H9 (cell line): Measurements from ENCODE around the gene BFSP1. TPM values are rescaled to one million over a fixed set of nuclear protein-coding genes. Genes with fewer than 3 reads are reported as not detected.

Source experiments
- DNase-seq: peaks from one replicate; pipeline ENCODE4 v3.0.0-alpha.2; 2017
- H2AFZ ChIP-seq: one replicate; pipeline ENCODE4 v1.6.1; 2013; ENCODE audit warnings: mild to moderate bottlenecking, low read length, control low read depth, moderate library complexity
- H2AK5ac ChIP-seq: 2 replicates; pipeline ENCODE4 v1.6.1; 2013; ENCODE audit warnings: low read length, control low read depth, mixed read lengths; ENCODE audit not compliant: insufficient read length
- H2BK120ac ChIP-seq: one replicate; pipeline ENCODE4 v1.6.1; 2013; ENCODE audit warnings: low read depth, mild to moderate bottlenecking, low read length, control low read depth, inconsistent platforms; ENCODE audit not compliant: poor library complexity, severe bottlenecking
- H2BK12ac ChIP-seq: 2 replicates; pipeline ENCODE4 v1.6.1; 2013; ENCODE audit warnings: low read length, control low read depth, mixed read lengths, low read depth; ENCODE audit not compliant: insufficient read length
- H2BK15ac ChIP-seq: 2 replicates; pipeline ENCODE4 v1.6.1; 2013; ENCODE audit warnings: low read depth, low read length, control low read depth
- H2BK20ac ChIP-seq: one replicate; pipeline ENCODE4 v1.6.1; 2013; ENCODE audit warnings: low read depth, mild to moderate bottlenecking, low read length, control low read depth, inconsistent platforms; ENCODE audit not compliant: poor library complexity, severe bottlenecking
- H2BK5ac ChIP-seq: 2 replicates; pipeline ENCODE4 v1.6.1; 2013; ENCODE audit warnings: low read length, control low read depth, mixed read lengths; ENCODE audit not compliant: insufficient read length
- H3K14ac ChIP-seq: 2 replicates; pipeline ENCODE4 v1.6.1; 2013; ENCODE audit warnings: low read length, control low read depth; ENCODE audit not compliant: insufficient read depth
- H3K18ac ChIP-seq: 2 replicates; pipeline ENCODE4 v1.6.1; 2013; ENCODE audit warnings: low read depth, mild to moderate bottlenecking, mixed read lengths, low read length, control low read depth; ENCODE audit not compliant: insufficient read length
- H3K23ac ChIP-seq: 2 replicates; pipeline ENCODE4 v1.6.1; 2013; ENCODE audit warnings: low read length, control low read depth, mixed read lengths, low read depth; ENCODE audit not compliant: insufficient read length
- H3K23me2 ChIP-seq: 2 replicates; pipeline ENCODE4 v1.6.1; 2013; ENCODE audit warnings: low read depth, mild to moderate bottlenecking, mixed read lengths, low read length, control low read depth; ENCODE audit not compliant: insufficient read length, poor library complexity, severe bottlenecking
- H3K27ac ChIP-seq: 2 replicates; pipeline ENCODE4 v1.5.1; 2013; ENCODE audit warnings: low read length, control low read depth, mixed read lengths, low read depth; ENCODE audit not compliant: insufficient read length
- H3K27me3 ChIP-seq: 2 replicates; pipeline ENCODE4 v1.6.1; 2013; ENCODE audit warnings: low read length, control low read depth, inconsistent platforms; ENCODE audit not compliant: insufficient read depth
- H3K4ac ChIP-seq: 2 replicates; pipeline ENCODE4 v1.6.1; 2013; ENCODE audit warnings: low read depth, mild to moderate bottlenecking, control low read depth, inconsistent platforms, low read length, moderate library complexity
- H3K4me1 ChIP-seq: 2 replicates; pipeline ENCODE4 v1.6.1; 2013; ENCODE audit warnings: low read length, control low read depth, inconsistent platforms; ENCODE audit not compliant: insufficient read depth
- H3K4me2 ChIP-seq: 2 replicates; pipeline ENCODE4 v1.6.1; 2013; ENCODE audit warnings: low read length, control low read depth, mixed read lengths; ENCODE audit not compliant: insufficient read length, insufficient read depth
- H3K56ac ChIP-seq: 2 replicates; pipeline ENCODE4 v1.6.1; 2013; ENCODE audit warnings: low read depth, mild to moderate bottlenecking, mixed read lengths, low read length, control low read depth; ENCODE audit not compliant: insufficient read length
- H3K79me1 ChIP-seq: 2 replicates; pipeline ENCODE4 v1.6.1; 2013; ENCODE audit warnings: low read depth, mild to moderate bottlenecking, moderate library complexity, low read length, control low read depth, inconsistent platforms; ENCODE audit not compliant: insufficient read depth, poor library complexity, severe bottlenecking
- H3K79me2 ChIP-seq: 2 replicates; pipeline ENCODE4 v1.6.1; 2013; ENCODE audit warnings: low read length, control low read depth, inconsistent platforms; ENCODE audit not compliant: insufficient read depth
- H3K9ac ChIP-seq: 2 replicates; pipeline ENCODE4 v1.6.1; 2013; ENCODE audit warnings: low read length, control low read depth, mixed read lengths; ENCODE audit not compliant: insufficient read length; ENCODE audit errors: extremely low read depth
- H3K9me3 ChIP-seq: one replicate; pipeline ENCODE4 v1.6.1; 2013; ENCODE audit warnings: low read depth, low read length, inconsistent platforms; ENCODE audit not compliant: control insufficient read depth
- H3T11ph ChIP-seq: one replicate; pipeline ENCODE4 v1.6.1; 2013; ENCODE audit warnings: mild to moderate bottlenecking, low read length, control low read depth, inconsistent platforms
- H4K20me1 ChIP-seq: one replicate; pipeline ENCODE4 v1.6.1; 2013; ENCODE audit not compliant: control insufficient read depth, insufficient read length, insufficient read depth
- H4K5ac ChIP-seq: 2 replicates; pipeline ENCODE4 v1.6.1; 2013; ENCODE audit warnings: low read depth, mild to moderate bottlenecking, mixed read lengths, low read length, control low read depth; ENCODE audit not compliant: insufficient read length
- H4K8ac ChIP-seq: replicated peaks from 2 replicates; pipeline ENCODE4 v1.6.1; 2013; ENCODE audit warnings: low read length, control low read depth, mixed read lengths, low read depth; ENCODE audit not compliant: insufficient read length
- H4K91ac ChIP-seq: 2 replicates; pipeline ENCODE4 v1.6.1; 2013; ENCODE audit warnings: low read depth, mild to moderate bottlenecking, moderate library complexity, mixed read lengths, low read length, control low read depth; ENCODE audit not compliant: insufficient read length
- H3K27ac Mint-ChIP-seq, 3 experiments: 2 replicates in 2 of 3; 3 replicates in 1 of 3; pipeline ENCODE4 v1.8.0; 2020 to 2021; ENCODE audit warnings: mixed read lengths in 3 of 3, mild to moderate bottlenecking in 1 of 3, moderate library complexity in 1 of 3
- H3K27me3 Mint-ChIP-seq: 2 replicates; pipeline ENCODE4 v1.8.0; 2021; ENCODE audit warnings: low read depth, mild to moderate bottlenecking, moderate library complexity, mixed read lengths
- H3K36me3 Mint-ChIP-seq, 3 experiments: 2 replicates in 2 of 3; 3 replicates in 1 of 3; pipeline ENCODE4 v1.8.0; 2020 to 2021; ENCODE audit warnings: low read depth in 3 of 3, mixed read lengths in 3 of 3; ENCODE audit not compliant: insufficient read depth in 1 of 3
- H3K4me1 Mint-ChIP-seq, 2 experiments: 2 replicates each; pipeline ENCODE4 v1.8.0; 2020; ENCODE audit warnings: mixed read lengths in 2 of 2
- H3K4me3 Mint-ChIP-seq, 2 experiments: 2 replicates in 1 of 2; 3 replicates in 1 of 2; pipeline ENCODE4 v1.8.0; 2020 to 2021; ENCODE audit warnings: mild to moderate bottlenecking in 2 of 2, mixed read lengths in 2 of 2, moderate library complexity in 1 of 2
- H3K9me3 Mint-ChIP-seq, 2 experiments: 2 replicates in 1 of 2; 3 replicates in 1 of 2; pipeline ENCODE4 v1.8.0; 2020; ENCODE audit warnings: mild to moderate bottlenecking in 2 of 2, mixed read lengths in 2 of 2, moderate library complexity in 1 of 2
- CTCF ChIP-seq: fragments of 200-600 bp; sonication (generic); conservative IDR thresholded peaks from 3 replicates; pipeline ENCODE4 v1.8.0; 2021; ENCODE audit warnings: antibody characterized with exemption, mild to moderate bottlenecking
- WGBS: extraction: QIAGEN DNeasy Blood & Tissue Kit; methylation state at CpG from one replicate; pipeline ENCODE4 v1.1.7; 2013; ENCODE audit warnings: missing lambda C conversion rate, low lambda C conversion rate, mixed read lengths; ENCODE audit not compliant: insufficient read length; ENCODE audit errors: extremely low coverage; 5-methylcytosine and 5-hydroxymethylcytosine counted together
- total RNA-seq: library from RNA; stranded (reverse); gene quantifications from 2 replicates; pipeline ENCODE4 v1.2.1, GENCODE V29; 2021

The BFSP1 gene
- total RNA-seq, 1 experiment from 2014 or later: 9.4 TPM

- 0 out of 2 replicates have a peak, but pooled peaks cover 2% of the 10 kb centered on the region for H3K79me2 ChIP-seq
- no peak for TF ChIP-seq CTCF
- DNase-seq: no peak
- no peak overlapping the region for H3K18ac ChIP-seq
- Mint-ChIP-seq H3K36me3 (peaks cover 0 to 16% (median 0%) of the 10 kb centered on the region in 3 experiments; a peak in 3 of 7 replicates), H3K27ac (no peak overlapping the region), H3K4me1 (no peaks in the 10 kb centered on the region), H3K27me3 (no peaks in the 10 kb centered on the region), H3K4me3 (no peak overlapping the region), H3K9me3 (no peaks in the 10 kb centered on the region)
- no peak overlapping the region for H2AK5ac ChIP-seq
- no peak overlapping the region for H3K4ac ChIP-seq
- H3K23ac ChIP-seq: no peak overlapping the region
- no peak overlapping the region for H4K91ac ChIP-seq
- no peak overlapping the region for H3K27ac ChIP-seq
- no peaks in the 10 kb centered on the region for H3K79me1 ChIP-seq
- H3K27me3 ChIP-seq: no peaks in the 10 kb centered on the region; the same call in 1 of the 2 replicates
- no peak overlapping the region for H3K14ac ChIP-seq
- H3K4me1 ChIP-seq: no peaks in the 10 kb centered on the region
- no peak overlapping the region for H2AFZ ChIP-seq
- no peak overlapping the region for H2BK12ac ChIP-seq
- H2BK20ac ChIP-seq: no peak overlapping the region
- H3T11ph ChIP-seq: no peak overlapping the region
- no peak overlapping the region for H4K5ac ChIP-seq
- no peak overlapping the region for H2BK120ac ChIP-seq
- H3K9me3 ChIP-seq: no peaks in the 10 kb centered on the region
- H2BK15ac ChIP-seq: no peak overlapping the region
- H3K23me2 ChIP-seq: no peaks in the 10 kb centered on the region
- H3K56ac ChIP-seq: no peak overlapping the region
- H4K8ac ChIP-seq: no peak overlapping the region
- no peaks in the 10 kb centered on the region for H4K20me1 ChIP-seq
- H3K4me2 ChIP-seq: no peak overlapping the region
- H2BK5ac ChIP-seq: no peak overlapping the region
- WGBS: no CpG with 5 or more reads among the region's 9 CpGs
- no peak overlapping the region for H3K9ac ChIP-seq
Measured at GRCh38 chr20:17495826-17496225, 35.4 kb downstream of the BFSP1 start.
